K562 (cell line): Measurements from ENCODE around the gene PCCB. TPM values are rescaled to one million over a fixed set of nuclear protein-coding genes. Genes with fewer than 3 reads are reported as not detected.

ENCODE experiments used
- ATAC-seq: fragments of 200-7000 bp; cut with Tn5 transposase; 3 replicates; pipeline ENCODE4 v1.9.1; 2020; ENCODE audit warnings: moderate library complexity
- BruUV-seq: library from RNA; stranded (reverse); fragments of 400-500 nt; replicated peaks from 2 replicates; lab custom pipeline; 2021; lab: Mats Ljungman, UMichigan
- CTCF ChIA-PET: fragments of 300-600 bp; formaldehyde crosslinking; extraction: SDS; loops from one replicate; lab custom pipeline; 2021; ENCODE audit warnings: low intra/inter-chr PET ratio; lab: Yijun Ruan, JAX
- POLR2A ChIA-PET: fragments of 300-600, 350-650 bp; sonication (Branson Sonifier 250); formaldehyde crosslinking; extraction: SDS; loops from one replicate; lab custom pipeline; 2021; ENCODE audit warnings: antibody characterized with exemption, inconsistent platforms; lab: Yijun Ruan, JAX
- DNase-seq, 4 experiments: peaks; one replicate each; pipeline versions ENCODE4 v3.0.0 to v3.0.0-alpha.2; 2011 to 2018; ENCODE audit warnings: low spot score in 3 of 4, mixed read lengths in 3 of 4; ENCODE audit errors: extremely low read depth in 1 of 4
- FAIRE-seq: peaks from 2 replicates; lab custom pipeline; 2011; peaks lifted over from hg19 to GRCh38; lab: Jason Lieb, UNC
- H2AFZ ChIP-seq: 2 replicates; pipeline ENCODE4 v1.6.0; 2011; ENCODE audit warnings: low read depth, low read length, control low read depth, inconsistent platforms
- H3K27ac ChIP-seq: fragments of 200-600 bp; 3 replicates; pipeline ENCODE4 v1.8.0; 2011; ENCODE audit warnings: low read depth, mild to moderate bottlenecking, control low read depth, inconsistent platforms, low read length, moderate library complexity, mixed read lengths; ENCODE audit errors: extremely low read depth
- H3K27me3 ChIP-seq, 2 experiments: fragments of 300-600 bp in 1 of 2; 2 replicates in 1 of 2; 3 replicates in 1 of 2; pipeline versions ENCODE4 v1.6.0 to v1.8.0; 2011; ENCODE audit warnings: inconsistent platforms in 2 of 2, low read length in 2 of 2, mild to moderate bottlenecking in 1 of 2, mixed read lengths in 1 of 2, moderate library complexity in 1 of 2; ENCODE audit not compliant: control insufficient read depth in 2 of 2, insufficient read depth in 2 of 2
- H3K36me3 ChIP-seq: fragments of 300-600 bp; 3 replicates; pipeline ENCODE4 v1.8.0; 2011; ENCODE audit warnings: mild to moderate bottlenecking, low read length, inconsistent platforms; ENCODE audit not compliant: control insufficient read depth, insufficient read depth
- H3K4me1 ChIP-seq, 2 experiments: fragments of 200-600 bp in 1 of 2; replicated peaks in 1 of 2; 2 replicates in 1 of 2; 3 replicates in 1 of 2; pipeline versions ENCODE4 v1.5.1 to v1.8.0; 2011; ENCODE audit warnings: inconsistent platforms in 2 of 2, low read length in 2 of 2, mild to moderate bottlenecking in 1 of 2, mixed read lengths in 1 of 2, moderate library complexity in 1 of 2; ENCODE audit not compliant: control insufficient read depth in 2 of 2, insufficient read depth in 2 of 2
- H3K4me2 ChIP-seq: 2 replicates; pipeline ENCODE4 v1.6.1; 2011; ENCODE audit warnings: low read length, control low read depth, inconsistent platforms, mixed read lengths; ENCODE audit not compliant: insufficient read depth
- H3K4me3 ChIP-seq: fragments of 200-600 bp; sonication (generic), shearing (Covaris generic); 2 replicates; pipeline ENCODE4 v1.5.1; 2016; ENCODE audit warnings: control low read depth, inconsistent platforms
- H3K79me2 ChIP-seq: fragments of 200-600 bp; 3 replicates; pipeline ENCODE4 v1.8.0; 2011; ENCODE audit warnings: low read length, inconsistent platforms; ENCODE audit not compliant: control insufficient read depth, insufficient read depth
- H3K9ac ChIP-seq, 2 experiments: 2 replicates each; pipeline versions ENCODE4 v1.6.0 to v1.6.1; 2011; ENCODE audit warnings: low read depth in 2 of 2, low read length in 2 of 2, control low read depth in 1 of 2, inconsistent platforms in 1 of 2, mild to moderate bottlenecking in 1 of 2, mixed read lengths in 1 of 2; ENCODE audit not compliant: insufficient read depth in 1 of 2
- H3K9me1 ChIP-seq: one replicate; pipeline ENCODE4 v1.6.0; 2011; ENCODE audit warnings: inconsistent platforms, mild to moderate bottlenecking, low read length, moderate library complexity; ENCODE audit not compliant: control insufficient read depth, insufficient read depth
- H3K9me3 ChIP-seq: replicated peaks from 2 replicates; pipeline ENCODE4 v1.5.1; 2011; ENCODE audit warnings: low read depth, low read length, inconsistent platforms; ENCODE audit not compliant: control insufficient read depth, insufficient read depth
- H4K20me1 ChIP-seq: replicated peaks from 2 replicates; pipeline ENCODE4 v1.6.1; 2011; ENCODE audit warnings: low read length, inconsistent platforms, mixed read lengths; ENCODE audit not compliant: control insufficient read depth, insufficient read depth
- ARID1B ChIP-seq: fragments of 450-650 bp; IDR thresholded peaks from 2 replicates; pipeline ENCODE4 v1.6.1; 2016; ENCODE audit warnings: antibody characterized with exemption, mild to moderate bottlenecking, inconsistent platforms
- C11orf30 ChIP-seq: fragments of 450-650 bp; IDR thresholded peaks from 2 replicates; pipeline ENCODE4 v1.6.1; 2016; ENCODE audit warnings: low read depth, mild to moderate bottlenecking
- CBX5 ChIP-seq: IDR thresholded peaks from 2 replicates; pipeline ENCODE4 v1.6.1; 2014; ENCODE audit warnings: low read depth, borderline replicate concordance
- FOXM1 ChIP-seq, 2 experiments: fragments of 450-650 bp in 1 of 2; sonication (generic) in 1 of 2; formaldehyde crosslinking in 1 of 2; IDR thresholded peaks; 2 replicates each; pipeline versions ENCODE4 v1.6.1 to v1.9.0; 2017 to 2022; ENCODE audit warnings: low read depth in 2 of 2, mild to moderate bottlenecking in 2 of 2, missing genetic modification reagents in 1 of 2, moderate library complexity in 1 of 2
- GATAD2A ChIP-seq: fragments of 450-650 bp; IDR thresholded peaks from 2 replicates; pipeline ENCODE4 v1.6.1; 2017
- HMBOX1 ChIP-seq: sonication (generic); IDR thresholded peaks from 2 replicates; pipeline ENCODE4 v1.6.1; 2016
- RBM34 ChIP-seq: fragments of 200-400 bp; formaldehyde crosslinking; IDR thresholded peaks from 2 replicates; pipeline ENCODE4 v1.6.1; 2018; ENCODE audit warnings: low read length, borderline replicate concordance; ENCODE audit not compliant: insufficient read depth
- RFX5 ChIP-seq: IDR thresholded peaks from 2 replicates; pipeline ENCODE4 v1.6.1; 2011; ENCODE audit warnings: low read depth, mild to moderate bottlenecking, improper control_type of control experiment, low read length
- SOX6 ChIP-seq: fragments of 450-650 bp; IDR thresholded peaks from 2 replicates; pipeline ENCODE4 v1.6.1; 2014; ENCODE audit warnings: mild to moderate bottlenecking
- TEAD2 ChIP-seq: fragments of 450-650 bp; IDR thresholded peaks from 2 replicates; pipeline ENCODE4 v1.6.1; 2016; ENCODE audit warnings: missing genetic modification characterization, control low read depth, missing compliant biosample characterization
- WGBS: fragments of 100-300 bp; shearing (Covaris generic); methylation state at CpG from one replicate; pipeline ENCODE4 v1.1.6; 2016; ENCODE audit warnings: low coverage, mixed read lengths; ENCODE audit not compliant: insufficient coverage; ENCODE audit errors: missing lambda C conversion rate; 5-methylcytosine and 5-hydroxymethylcytosine counted together
- in situ Hi-C: fragments of 300-500 bp; cut with MboI; formaldehyde crosslinking; loops from 4 replicates; pipeline ENCODE4 v1.15.0; 2018; ENCODE audit warnings: inconsistent platforms, mixed read lengths
- intact Hi-C: fragments of 100-400 bp; cut with micrococcal nuclease; formaldehyde crosslinking; loops from 2 replicates; pipeline ENCODE4 v1.14.2; 2022
- polyA plus RNA-seq, 8 experiments: library from polyadenylated mRNA; depleted of rRNA in 4 of 8; stranded (reverse) in 5 of 8; unstranded in 3 of 8; fragments of >200 nt; fragmentation: Nextera tagmentation in 2 of 8; fragmentation: Illumina TruSeq in 1 of 8; extraction: Ambion mirVana in 2 of 8; extraction: Trizol in 1 of 8; gene quantifications; 2 replicates each; pipeline versions ENCODE4 v1.2.1 to v1.2.3, GENCODE V29; 2011 to 2014; ENCODE audit warnings: inconsistent platforms in 1 of 8, missing spikeins in 1 of 8
- total RNA-seq, 7 experiments: library from RNA; depleted of rRNA in 6 of 7; stranded (reverse); fragments of >200 nt in 6 of 7; fragmentation: Illumina TruSeq in 2 of 7; extraction: Trizol in 2 of 7; gene quantifications; 2 replicates each; pipeline versions ENCODE4 v1.2.1 to v1.2.3, GENCODE V29; 2011 to 2021; ENCODE audit warnings: low replicate concordance in 1 of 7
- TF ChIP-seq, protein P1 (sequence below), 2 experiments: fragments of 450-650 bp in 1 of 2; sonication (generic) in 1 of 2; formaldehyde crosslinking in 1 of 2; IDR thresholded peaks in 1 of 2; conservative IDR thresholded peaks in 1 of 2; 2 replicates each; pipeline versions ENCODE4 v1.6.1 to v1.8.1; 2016 to 2023; ENCODE audit warnings: mild to moderate bottlenecking in 2 of 2, moderate library complexity in 2 of 2, inconsistent platforms in 1 of 2, missing genetic modification reagents in 1 of 2
- TF ChIP-seq, protein P2 (sequence below): fragments of 250-450 bp; sonication (Bioruptor Pico); IDR thresholded peaks from 2 replicates; pipeline ENCODE4 v1.4.0; 2020

PCCB gene
- total and polyA plus RNA-seq, 9 of the 15 experiments (the other 6 are each of a cell fraction or from before 2014, with no cell fraction given) = 69.5 to 173 (median 92.8) TPM

GRCh38 chr3:136329593-136329992 lies 79.5 kb downstream of the PCCB start:
- in situ Hi-C loops = no loop called here
- Histone ChIP-seq H3K27ac (no peak overlapping the region), H3K36me3 (peaks cover 64% of the 10 kb centered on the region), H3K9ac (no peak overlapping the region; a peak in 1 of 4 replicates), H2AFZ (no peak overlapping the region), H3K9me1 (no peaks in the 10 kb centered on the region), H3K79me2 (no peaks in the 10 kb centered on the region), H4K20me1 (no peaks in the 10 kb centered on the region), H3K4me1 (no peaks in the 10 kb centered on the region; a peak in 2 of 5 replicates), H3K9me3 (no peaks in the 10 kb centered on the region), H3K4me3 (no peak overlapping the region), H3K4me2 (no peak overlapping the region), H3K27me3 (no peaks in the 10 kb centered on the region)
- intact Hi-C loops = no loop called here
- FAIRE-seq (no peak), DNase-seq (no peak), ATAC-seq (no peak)
- CTCF ChIA-PET = no interaction called here
- no peak for TF ChIP-seq GATAD2A
- TF ChIP-seq, protein P1, sequence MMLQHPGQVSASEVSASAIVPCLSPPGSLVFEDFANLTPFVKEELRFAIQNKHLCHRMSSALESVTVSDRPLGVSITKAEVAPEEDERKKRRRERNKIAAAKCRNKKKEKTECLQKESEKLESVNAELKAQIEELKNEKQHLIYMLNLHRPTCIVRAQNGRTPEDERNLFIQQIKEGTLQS (IDR thresholded peaks at IDR 0.05) = peak; percentile 26; the same call in 1 of the 2 replicates
- TF ChIP-seq, protein P1 (CRISPR knock-in tag; conservative IDR thresholded peaks at IDR 0.05) = no peak
- no TSS peak for BruUV-seq
- POLR2A ChIA-PET = interaction anchor here (1.5 kb wide), 1 partner anchor 423 kb away, joined by 4 read pairs; the partner anchor contains the start of gene STAG1
- WGBS = 84% methylated on average over 4 of the region's 5 CpGs

GRCh38 chr3:136330900-136331299 lies 80.8 kb downstream of the PCCB start:
- Histone ChIP-seq H3K4me1 (no peaks in the 10 kb centered on the region; a peak in 2 of 5 replicates), H3K4me3 (no peak overlapping the region), H3K9me3 (no peaks in the 10 kb centered on the region), H3K36me3 (peaks cover 74% of the 10 kb centered on the region), H2AFZ (no peak overlapping the region), H3K9me1 (no peaks in the 10 kb centered on the region), H3K27me3 (no peaks in the 10 kb centered on the region), H3K27ac (peak overlapping the region; percentile 17; the same call in 1 of the 3 replicates), H3K79me2 (no peaks in the 10 kb centered on the region), H4K20me1 (no peaks in the 10 kb centered on the region), H3K9ac (no peak overlapping the region), H3K4me2 (no peak overlapping the region)
- POLR2A ChIA-PET = interaction anchor here (1.5 kb wide), 1 partner anchor 422 kb away, joined by 4 read pairs; the partner anchor contains the start of gene STAG1
- 21% methylated on average over 5 of the region's 5 CpGs for WGBS
- DNase-seq (peak in 2 of 4 experiments; percentile 25 to 53), FAIRE-seq (no peak), ATAC-seq (peak; percentile 67)
- CTCF ChIA-PET = no interaction called here
- BruUV-seq = no TSS peak
- in situ Hi-C loops (no loop called here), intact Hi-C loops (no loop called here)
- no peak for TF ChIP-seq TEAD2 (tag)
- peak; percentile 84 for TF ChIP-seq HMBOX1
- no peak for TF ChIP-seq RFX5
- TF ChIP-seq, protein P2, sequence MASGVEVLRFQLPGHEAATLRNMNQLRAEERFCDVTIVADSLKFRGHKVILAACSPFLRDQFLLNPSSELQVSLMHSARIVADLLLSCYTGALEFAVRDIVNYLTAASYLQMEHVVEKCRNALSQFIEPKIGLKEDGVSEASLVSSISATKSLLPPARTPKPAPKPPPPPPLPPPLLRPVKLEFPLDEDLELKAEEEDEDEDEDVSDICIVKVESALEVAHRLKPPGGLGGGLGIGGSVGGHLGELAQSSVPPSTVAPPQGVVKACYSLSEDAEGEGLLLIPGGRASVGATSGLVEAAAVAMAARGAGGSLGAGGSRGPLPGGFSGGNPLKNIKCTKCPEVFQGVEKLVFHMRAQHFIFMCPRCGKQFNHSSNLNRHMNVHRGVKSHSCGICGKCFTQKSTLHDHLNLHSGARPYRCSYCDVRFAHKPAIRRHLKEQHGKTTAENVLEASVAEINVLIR (CRISPR knock-in tag) = peak; percentile 34; the same call in 1 of the 2 replicates
- TF ChIP-seq ARID1B = peak; percentile 64
- TF ChIP-seq SOX6 = 0 out of 2 replicates have a peak, but pooled peaks have one; percentile 13
- TF ChIP-seq CBX5 = no peak
- TF ChIP-seq RBM34 = no peak
- TF ChIP-seq FOXM1 (IDR thresholded peaks at IDR 0.05; ENCODE audit: low read depth) = peak; percentile 35; the same call in 1 of the 2 replicates
- TF ChIP-seq FOXM1 (CRISPR knock-in tag; IDR thresholded peaks at IDR 0.05; ENCODE audit: low read depth) = no peak
- 0 out of 2 replicates have a peak, but pooled peaks have one; percentile 5 for TF ChIP-seq C11orf30
